GM18907 (cell line): Measurements from ENCODE around the gene MXD1.
"Not testable (repeated sequence)": the region's sequence is repeated elsewhere in the genome, so short reads cannot be mapped to it uniquely, and the experiment has no call there.

ENCODE experiments used
- ATAC-seq: cut with Tn5 transposase; IDR thresholded peaks from one replicate; pipeline ENCODE4 v1.9.1; 2021; ENCODE audit warnings: mild to moderate bottlenecking, moderate library complexity; ENCODE audit not compliant: unreplicated experiment

The MXD1 gene

DNA sequence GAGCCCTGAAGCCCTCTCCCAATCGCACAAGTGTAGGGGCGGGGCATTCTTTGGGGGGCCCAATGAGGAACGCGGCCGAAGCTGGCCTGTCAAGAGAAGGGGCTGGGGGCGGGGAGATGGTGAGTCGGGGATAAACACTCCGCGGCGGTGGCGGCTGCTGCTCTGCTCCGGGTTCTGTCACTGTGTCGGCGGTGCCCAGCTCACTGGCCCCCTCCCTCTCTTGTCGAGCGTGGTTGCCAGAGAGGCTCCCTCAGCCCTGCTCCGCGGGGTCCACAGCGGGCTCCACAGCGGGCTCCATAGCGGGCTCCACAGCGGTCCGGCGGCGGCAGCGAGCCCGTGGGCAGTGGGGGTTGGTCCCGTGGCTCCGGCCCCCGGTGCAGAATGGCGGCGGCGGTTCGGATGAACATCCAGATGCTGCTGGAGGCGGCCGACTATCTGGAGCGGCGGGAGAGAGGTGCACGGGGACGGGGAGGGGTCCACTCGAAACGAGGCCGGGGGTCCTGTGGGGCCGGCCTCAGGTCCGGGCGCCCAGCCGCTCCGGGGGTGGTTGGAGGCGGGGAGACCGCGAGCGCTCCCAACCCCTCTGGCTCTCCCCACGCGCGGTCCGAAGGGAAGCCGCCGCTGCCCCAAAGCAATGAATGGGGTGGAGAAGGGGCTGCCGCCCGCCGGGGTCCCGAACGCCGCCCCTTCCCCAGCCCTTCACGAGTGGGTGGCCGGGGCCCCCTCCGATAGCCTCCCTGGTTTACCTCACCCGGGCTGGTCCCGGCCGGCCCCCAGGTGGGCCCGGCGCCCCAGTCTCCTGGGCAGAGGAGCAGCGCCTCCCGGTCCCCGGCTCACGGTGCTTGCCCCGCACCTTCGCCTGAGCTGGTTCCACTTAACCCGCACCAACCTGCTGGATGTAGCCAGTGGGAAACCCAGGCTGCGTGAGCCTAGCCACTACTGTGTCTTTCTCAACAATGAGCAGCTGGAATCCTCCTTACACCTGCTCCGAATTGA lies at the start of gene MXD1:
Gene MXD1, plus strand, starts transcription at position 160 of the 996 bp plus-strand sequence. Its CDS starts 222 bp downstream, at position 382.
- ATAC-seq, result no peak

DNA sequence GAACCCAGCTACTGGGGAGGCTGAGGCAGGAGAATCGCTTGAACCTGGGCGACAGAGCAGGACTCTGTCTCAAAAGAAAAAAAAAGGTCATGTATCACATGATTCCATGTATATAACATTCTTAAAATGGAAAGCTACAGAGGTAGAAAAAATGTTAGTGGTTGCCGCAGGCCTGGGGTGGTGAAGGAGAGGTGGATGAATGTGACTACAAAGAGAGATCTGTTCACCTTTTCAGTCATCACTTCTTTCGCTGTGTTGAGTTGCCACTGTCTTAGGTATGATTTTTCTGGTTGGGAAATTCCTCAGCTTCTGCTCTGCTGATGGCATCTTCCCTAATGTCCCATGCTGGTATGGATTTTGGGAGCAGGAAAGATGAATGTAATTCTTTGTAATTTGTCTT lies 26.5 kb upstream of the MXD1 start:
- no peak for ATAC-seq

GRCh38 chr2:69889302-69889701 lies 25.6 kb upstream of the MXD1 start:
- ATAC-seq, result no peak

DNA sequence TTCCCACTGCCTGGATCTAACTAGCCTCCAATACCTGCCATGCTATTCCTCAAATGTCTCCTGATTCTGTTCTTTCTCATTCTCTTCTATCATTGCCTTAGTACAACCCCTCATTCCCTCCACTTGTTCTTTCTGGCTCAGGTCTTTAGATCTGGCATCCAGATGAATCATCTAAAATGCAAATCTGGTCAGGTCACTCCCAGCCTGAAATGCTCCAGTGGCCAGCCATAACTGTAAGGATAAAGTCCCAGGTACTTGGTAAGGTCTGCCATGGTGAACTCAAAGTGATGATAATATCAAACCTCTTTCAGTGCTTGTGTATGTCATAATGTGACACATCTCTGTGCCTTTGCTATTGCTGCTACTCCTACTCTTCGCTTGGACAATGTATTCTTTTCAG lies 24.0 kb upstream of the MXD1 start:
- ATAC-seq, result no peak

- ATAC-seq, result not testable (repeated sequence)
These were observed 22.0 kb upstream of the MXD1 start for GRCh38 chr2:69892838-69893424.

DNA sequence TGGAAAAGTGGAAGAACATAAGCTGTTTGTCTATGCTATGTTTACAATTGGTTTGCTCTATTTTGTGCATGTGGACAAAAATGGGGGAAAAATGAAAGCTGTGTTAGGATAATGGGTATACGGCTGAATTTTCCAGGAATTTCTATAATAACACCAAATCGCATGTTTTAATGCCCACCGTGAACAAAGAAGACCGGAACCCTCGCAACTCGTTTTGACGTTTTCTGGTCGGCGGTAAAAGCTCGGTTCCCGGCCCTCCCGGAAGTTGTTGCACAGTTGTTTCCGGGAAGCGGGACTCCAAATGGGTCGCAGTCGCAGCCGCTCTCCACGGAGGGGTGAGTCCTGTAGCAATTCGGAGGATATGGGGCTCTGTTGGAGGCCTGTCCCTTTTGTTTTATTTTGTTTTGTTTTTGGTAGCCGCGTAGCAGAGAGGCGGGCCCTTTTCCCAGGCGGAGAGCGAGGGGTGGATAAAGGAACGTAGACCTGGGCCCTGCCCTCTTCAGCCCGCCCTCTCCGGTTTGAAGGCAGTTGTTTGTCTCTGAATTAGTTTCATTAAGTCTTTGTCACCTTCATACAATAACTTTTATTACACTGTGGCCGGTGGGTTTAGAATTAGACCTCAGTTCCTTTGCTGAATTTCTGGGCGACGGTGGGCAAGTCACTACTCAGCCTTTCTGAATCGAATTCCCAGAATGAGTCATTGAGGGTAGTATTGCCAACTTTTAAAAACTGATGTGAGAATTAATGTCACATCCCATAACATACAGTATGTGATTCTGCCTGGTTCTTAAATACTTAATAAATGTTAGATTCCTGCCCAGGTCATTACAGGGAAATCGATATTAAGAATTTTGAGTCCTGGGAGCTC lies 21.0 kb upstream of the MXD1 start, which contains the start of gene SNRNP27:
Gene SNRNP27, plus strand, starts transcription at position 273 of the 868 bp plus-strand sequence. Its CDS starts 29 bp downstream, at position 302.
- peak; percentile 75 for ATAC-seq

GRCh38 chr2:69894737-69895136 lies 20.2 kb upstream of the MXD1 start:
- not testable (repeated sequence) for ATAC-seq

DNA sequence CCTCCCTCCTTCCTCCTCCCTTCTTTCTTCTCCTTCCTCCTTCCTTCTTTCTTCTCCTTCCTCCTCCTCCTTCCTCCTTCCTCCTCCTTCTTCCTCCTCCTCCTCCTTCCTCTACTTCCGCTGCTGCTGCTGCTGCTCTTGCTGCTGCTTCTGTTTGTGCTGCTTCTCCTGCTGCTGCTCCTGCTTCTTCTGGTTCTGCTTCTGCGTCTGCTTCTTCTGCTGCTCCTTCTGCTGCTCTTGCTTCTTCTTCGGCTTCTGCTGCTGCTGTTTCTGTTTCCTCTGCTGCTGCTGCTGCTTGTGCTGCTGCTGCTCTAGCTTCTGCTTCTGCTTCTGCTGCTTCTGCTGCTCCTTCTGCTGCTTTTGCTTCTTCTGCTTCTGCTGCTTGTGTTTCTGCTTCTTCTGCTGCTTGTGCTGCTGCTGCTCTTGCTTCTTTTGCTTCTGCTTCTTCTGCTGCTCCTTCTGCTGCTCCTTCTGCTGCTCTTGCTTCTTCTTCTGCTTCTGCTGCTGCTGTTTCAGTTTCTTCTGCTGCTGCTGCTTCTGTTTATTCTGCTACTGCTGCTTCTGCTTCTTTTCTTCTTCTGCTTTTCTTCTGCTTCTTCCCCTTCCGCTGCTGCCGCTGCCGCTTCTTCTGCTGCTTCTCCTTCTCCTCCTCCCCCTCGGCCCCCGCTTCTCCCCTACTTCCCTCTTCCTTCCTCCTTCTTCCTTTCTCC lies 12.5 kb upstream of the MXD1 start:
- no peak for ATAC-seq

- no peak for ATAC-seq
These were observed 7.7 kb upstream of the MXD1 start for GRCh38 chr2:69907216-69907615.

- ATAC-seq, result no peak
These were observed 2.8 kb upstream of the MXD1 start for GRCh38 chr2:69911985-69912563.

- ATAC-seq, result peak; percentile 91
These were observed 552 bp upstream of the MXD1 start for GRCh38 chr2:69914164-69914949.

- ATAC-seq, result no peak
These were observed 1.2 kb downstream of the MXD1 start for GRCh38 chr2:69916106-69916505.

GRCh38 chr2:69917852-69918251 lies 2.9 kb downstream of the MXD1 start:
- ATAC-seq, result no peak

DNA sequence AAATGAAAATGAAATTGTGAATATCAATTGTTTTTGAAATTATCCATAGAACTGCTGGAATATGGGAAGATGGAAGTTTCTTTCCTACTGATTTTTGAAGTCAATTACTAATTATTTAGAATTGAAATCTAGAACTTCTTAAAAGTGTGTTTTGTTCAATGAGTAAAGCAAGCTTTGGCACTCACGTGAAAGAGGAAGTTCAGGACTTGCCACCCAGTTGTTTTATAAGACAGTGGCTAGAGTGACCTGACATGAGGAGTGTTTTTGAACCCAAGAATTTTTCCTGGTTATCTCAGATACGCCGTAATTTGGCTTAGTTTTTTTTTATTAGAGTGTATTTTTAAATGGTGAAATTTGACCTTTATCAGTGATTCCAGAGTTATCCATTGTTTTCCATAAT lies 3.5 kb downstream of the MXD1 start:
- ATAC-seq, result no peak

GRCh38 chr2:69923116-69923515 lies 8.2 kb downstream of the MXD1 start:
- no peak for ATAC-seq

GRCh38 chr2:69926849-69927515 lies 12.1 kb downstream of the MXD1 start:
- ATAC-seq, result no peak

GRCh38 chr2:69931832-69932595 lies 17.1 kb downstream of the MXD1 start:
- ATAC-seq, result no peak

- no peak for ATAC-seq
These were observed 17.6 kb downstream of the MXD1 start for GRCh38 chr2:69932596-69932922.
